Pons (tissue), 1 donor: ENCODE data around the gene LCOR.

Source experiments
- DNase-seq: peaks from one replicate; pipeline ENCODE4 v3.0.0-alpha.2; 2016; ENCODE audit warnings: low spot score

LCOR gene

DNA sequence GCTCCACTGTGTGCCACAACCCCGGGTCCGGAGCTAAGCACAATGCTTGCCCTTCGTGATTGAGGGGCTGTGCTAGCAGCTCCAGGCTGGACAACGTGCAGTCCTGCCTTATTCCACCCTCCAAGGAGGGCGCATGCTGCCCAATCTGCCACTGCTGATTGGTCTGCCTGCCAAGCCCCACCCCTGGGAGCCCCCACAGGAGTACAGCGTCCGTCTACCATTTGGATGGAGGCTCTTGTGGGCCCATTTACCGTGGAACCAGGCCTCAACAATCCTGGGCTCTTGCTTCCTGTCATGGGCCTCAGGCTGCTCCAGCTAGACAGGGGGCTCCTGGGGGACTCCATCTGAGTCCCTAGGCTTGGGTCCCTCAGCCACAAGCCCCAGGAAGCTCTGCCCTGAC lies 180.4 kb downstream of the LCOR start:
- no peak for DNase-seq

DNA sequence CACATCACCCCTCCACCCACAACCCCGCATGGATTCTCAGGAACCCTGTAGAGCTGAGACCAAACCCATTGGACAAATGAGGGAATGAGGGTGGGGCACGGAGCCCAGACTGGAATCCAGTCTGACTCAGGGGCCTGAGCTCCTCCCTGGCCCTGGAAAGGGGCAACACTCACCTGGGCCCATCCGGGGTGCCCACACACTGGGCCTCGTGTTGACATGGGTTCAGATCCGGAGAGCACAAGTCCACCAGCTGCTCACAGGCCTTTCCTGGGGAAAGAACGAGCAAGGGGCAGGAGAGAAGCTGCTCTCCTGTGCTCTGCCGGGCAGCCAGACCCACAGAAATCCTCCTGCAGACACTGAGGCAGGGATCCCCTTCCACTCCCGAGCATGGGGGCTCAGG lies 181.5 kb downstream of the LCOR start:
- no peak for DNase-seq

DNA sequence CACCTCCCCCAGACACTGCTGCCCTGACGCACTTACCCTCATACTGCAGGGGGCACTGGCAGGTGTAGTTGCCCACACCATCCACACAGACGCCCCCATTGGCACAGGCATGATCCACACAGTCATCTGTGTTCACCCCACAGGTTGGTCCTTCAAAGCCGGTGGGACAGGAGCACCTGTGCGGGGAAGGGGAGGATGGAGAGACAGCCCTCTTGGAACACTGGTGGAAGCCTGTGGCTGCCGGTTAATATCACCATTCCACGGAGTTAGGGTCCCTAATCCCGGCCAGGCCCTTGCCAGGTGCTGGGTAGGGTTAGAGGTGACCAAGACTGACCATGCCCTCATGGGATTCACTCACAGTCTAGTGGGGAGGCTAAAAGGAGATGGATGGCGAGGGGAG lies 181.9 kb downstream of the LCOR start:
- DNase-seq: no peak

DNA sequence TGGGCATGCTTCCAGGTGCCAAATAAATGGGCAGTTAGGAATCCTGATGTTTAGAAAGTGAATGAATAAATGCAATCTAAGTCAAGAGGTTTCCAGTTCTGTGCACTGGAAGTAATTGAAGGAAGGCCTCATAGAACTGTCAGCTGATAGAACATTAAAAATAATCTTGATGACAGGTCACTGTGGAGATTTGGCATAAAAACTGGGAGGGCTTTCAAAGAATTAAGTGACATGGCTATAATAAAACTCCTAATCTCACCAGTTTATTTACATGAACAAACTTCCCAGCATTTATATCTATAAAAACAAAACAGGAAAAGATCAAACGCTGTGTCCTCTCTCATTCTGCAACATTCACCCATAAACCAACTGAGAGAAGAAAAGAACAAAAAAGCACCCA lies 183.1 kb downstream of the LCOR start:
- DNase-seq: no peak

DNA sequence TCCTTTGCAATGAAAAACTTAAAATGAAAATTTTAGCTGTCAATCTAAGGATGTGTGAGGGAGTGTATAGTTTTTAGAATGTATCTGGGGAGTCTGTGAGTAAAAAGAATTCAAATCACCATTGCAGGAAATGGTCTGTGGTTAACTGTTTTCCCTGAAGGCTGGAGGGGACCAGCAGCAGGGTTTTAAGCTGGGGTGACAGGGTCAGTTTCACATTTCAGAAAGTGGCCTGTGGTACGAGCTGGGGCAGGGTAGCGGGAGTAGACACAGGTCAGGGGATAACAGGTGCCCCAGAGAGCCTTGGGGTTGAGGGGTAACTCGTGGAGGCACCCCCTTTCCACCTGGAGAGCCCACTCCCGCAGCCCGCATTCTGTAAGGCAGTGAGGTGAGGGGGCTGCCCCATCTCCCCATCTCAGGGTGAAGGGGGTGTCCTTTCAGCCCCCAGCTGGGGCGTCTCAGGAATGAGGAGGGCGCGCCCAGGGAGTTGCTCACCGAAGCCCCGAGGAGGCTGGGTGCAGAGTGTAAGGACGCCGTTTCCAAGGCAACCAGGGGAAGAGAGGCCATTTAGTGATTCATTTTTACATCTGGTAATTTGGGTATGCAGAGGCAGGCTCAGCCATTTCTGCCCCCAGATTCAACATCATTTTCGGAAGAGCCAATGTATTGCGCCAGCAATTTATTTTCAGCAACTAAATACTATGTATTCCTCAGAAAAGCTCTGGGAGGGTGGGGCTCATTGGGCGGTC lies 184.8 kb downstream of the LCOR start:
- no peak for DNase-seq

DNA sequence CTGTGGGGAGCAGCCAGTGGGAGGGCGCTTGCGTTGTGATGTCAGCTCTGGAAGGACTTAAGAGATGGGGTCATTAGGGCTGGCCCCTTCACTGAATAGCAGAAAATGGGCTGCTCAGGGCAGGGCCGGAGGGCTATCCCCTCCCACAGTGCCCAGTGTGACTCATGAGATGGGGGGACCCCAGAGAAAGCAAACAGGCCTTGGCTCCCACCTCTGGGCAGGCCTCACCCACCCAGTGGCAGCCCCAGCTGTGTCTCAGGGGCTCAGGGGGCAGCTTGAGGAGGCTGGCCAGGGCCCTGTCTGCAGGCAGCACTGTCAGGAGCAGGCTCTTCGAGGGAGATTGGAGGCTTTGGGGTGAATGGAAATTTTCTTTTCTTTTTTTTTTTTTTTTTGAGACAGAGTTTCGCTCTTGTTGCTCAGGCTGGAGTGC lies 185.4 kb downstream of the LCOR start:
- DNase-seq: no peak

DNA sequence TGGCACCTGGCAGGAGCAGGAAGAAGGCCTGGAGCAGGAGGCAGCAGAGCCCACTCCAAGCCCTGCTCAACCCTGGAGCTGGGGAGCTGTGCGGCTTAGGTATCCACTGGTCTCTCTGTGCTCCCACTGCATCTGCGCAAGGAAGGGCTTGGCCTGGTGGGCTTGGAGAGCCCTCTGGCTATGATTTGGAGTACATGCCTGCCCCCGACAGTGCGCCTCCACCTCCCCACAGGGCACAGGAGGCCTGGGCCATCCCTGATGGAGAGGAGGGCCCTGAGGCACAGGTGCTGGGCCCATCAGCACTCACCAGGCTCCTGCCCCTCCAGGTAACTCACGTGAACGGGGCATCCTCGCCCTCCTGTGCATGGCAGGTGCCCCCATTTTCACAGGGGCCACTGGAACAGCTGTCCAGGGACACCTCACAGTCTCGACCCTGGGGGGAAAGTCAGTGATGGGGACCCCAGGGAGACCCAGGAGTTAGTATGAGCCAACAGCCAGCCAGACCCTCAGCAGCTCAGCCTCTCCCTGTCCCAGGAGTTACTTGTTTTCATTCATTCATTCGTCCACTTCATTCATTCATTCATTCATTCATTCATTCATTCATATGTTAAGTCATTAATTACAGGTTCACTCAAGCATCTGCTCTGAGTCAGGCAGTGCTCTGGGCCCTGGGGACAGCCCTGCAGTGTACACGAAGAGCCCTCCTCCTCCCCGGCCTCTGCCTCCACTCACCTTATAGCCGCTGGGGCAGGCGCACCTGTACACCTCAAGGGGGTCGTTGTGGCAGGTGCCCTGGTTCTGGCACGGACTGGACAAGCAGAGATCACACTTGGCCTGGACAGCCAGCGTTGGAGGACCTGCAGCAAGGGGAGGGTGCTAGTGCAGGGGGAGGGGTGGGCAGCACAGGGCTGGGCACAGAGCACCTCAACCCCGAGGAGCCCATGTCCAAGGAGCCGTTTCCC lies 186.4 kb downstream of the LCOR start:
- no peak for DNase-seq

DNA sequence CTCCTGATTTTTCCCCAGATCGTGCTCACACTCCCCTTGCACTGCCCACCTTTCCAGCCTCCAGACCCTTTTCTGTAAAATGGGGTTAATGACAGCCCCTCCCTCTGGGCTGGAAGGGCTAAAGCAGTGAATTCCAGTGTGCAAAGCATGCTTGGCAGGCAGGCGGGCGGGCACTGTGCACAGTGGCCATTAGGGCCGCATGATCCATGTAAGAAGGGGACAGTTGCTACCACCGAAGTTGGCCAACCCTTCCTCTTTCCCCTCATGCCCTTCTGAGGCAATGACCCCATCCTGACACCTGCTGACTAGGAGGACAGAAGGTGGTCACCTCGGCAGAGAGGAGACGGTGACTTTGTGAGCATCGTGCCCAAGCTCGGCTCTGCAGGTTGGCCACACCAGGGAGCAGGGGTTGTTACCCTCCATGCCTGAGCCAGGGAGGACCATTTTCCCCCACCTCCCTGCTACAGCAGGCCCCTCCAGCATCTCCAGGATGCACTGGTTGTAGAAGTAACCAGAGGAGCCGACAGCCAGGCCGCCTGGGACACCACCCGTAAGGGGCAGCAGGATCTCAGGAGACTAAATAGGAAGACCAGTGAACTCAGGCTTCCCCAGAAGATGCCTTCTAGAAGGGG lies 187.2 kb downstream of the LCOR start:
- DNase-seq: no peak

DNA sequence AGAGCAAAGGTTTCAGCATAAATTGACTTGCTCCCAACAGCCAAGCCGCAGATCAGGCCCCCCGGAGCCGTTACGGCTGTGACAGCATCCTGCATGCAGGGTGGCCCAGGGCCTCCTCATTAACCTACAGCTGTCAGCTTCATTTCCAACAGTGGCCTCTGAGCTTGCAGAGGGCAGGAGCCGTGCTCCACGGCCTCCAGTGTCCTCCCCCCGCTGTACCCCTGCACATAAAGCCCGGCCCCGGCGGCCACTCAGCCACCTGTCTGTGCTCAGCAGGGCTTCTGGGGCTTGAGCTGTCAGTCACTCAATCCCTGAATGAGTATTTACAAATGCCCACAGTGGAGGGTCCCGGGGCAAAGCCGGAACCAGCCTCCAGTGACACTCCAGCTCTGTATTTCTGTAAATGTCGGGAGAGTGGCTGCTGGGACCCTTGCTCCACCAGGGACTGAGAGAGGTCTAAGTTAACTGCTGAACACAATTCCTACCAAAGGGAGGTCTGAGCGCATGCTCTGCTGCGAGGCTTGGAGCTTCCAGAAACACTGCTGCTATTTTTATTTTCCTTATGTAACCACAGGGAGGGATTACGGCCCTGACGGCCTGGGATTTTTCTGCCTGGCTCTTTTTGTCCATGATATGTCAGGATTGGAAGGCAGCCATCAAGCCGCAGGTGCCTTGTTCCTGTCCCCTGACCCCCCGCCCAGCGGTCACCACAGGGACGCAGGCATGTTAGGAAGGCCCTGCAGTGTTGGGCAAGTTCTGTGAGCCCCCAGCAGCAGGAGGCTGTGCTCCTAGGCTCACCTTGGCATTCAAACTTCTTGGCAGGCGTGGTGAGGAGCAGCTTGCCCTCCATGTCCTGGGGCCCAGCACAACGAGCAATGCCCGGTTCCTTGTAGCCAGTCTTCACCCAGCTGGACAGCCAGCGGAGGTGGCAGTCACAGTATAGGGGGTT lies 188.6 kb downstream of the LCOR start:
- peak; percentile 28 for DNase-seq

DNA sequence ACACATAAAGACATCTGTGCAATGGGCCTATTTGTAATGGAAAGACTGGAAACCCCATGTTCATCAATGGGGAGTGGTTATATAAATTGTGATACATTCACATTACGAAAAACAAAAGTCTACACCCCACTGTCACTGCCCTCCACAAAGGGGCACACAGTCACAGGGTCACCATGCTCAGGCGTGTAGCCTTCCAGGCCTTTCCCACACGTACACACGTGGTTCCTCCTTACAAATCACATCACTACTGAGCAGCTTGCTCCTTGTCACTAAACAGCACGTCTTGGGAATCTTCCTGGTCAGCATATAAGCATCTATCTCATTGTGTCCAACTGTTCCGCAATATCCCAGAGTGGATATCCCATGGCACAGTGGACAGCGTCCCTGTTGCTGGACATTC lies 190.5 kb downstream of the LCOR start:
- no peak for DNase-seq

DNA sequence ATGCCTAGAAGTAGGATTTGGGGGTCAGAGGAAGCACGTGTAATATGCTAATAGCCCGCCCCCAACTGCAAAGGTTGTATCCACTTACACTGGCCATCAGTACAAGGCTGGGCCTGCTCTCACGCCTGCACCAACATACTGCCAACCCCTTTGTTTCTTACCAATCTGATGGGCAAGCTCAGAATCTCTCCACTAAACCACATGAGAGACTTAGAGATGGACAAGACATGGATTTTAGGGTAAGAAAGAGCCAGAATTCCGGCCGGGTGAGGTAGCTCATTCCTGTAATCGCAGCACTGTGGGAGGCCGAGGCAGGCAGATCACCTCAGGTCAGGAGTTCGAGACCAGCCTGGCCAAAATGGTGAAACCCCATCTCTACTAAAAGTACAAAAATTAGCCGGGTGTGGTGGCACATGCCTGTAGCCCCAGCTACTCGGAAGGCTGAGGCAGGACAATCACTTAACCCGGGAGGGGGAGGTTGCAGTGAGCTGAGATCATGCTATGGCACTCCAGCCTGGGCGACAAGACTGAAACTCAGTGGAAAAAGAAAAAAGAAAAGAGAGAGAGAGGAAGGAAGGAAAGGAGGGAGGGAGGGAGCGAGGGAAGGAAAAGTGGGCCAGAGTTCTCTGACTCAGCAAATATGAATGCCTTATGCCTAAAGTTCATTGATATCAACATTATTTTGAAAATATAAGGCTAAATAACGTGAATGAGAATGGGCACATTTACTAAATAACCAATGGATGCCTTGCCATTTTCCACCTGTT lies 191.5 kb downstream of the LCOR start:
- DNase-seq: no peak

DNA sequence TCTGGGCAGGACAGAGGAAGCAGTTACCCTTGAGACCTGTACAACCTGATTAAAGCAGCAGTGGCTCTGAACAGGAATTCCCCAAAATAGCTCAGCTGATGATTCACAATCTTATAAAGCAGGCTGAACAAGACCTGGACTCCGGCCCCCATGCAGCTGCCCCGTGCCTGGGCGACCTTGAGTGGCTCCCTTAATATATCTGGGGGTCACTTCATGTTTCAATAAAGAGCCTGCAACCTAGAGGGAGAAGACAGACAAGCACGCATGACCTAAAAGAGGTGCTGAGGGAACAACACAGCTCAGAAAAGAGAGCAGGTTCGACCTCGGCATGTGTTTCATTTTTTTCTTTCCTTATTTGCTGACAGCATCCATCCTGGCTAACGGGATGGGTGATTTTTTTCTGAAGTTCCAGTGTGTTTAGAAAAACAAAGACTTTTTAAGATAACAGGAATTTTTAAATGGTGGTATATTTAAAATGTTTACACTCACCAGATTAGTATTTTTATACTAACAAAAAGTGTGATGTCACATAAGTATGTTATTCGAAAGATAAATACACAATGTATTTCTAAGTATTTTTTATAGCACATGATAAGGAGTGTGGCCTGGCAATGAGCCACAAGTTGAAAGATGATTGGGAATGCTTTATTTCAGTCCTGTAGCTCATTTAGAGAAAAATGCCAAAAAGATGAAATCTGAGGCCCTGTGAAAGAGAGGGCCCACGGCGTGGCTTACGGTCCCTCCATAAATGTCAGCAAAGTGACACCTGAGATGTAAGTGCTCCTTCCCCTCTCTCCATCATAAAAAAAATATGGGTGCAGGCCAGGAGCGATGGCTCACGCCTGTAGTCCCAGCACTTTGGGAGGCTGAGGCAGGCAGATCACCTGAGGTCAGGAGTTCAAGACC lies 192.3 kb downstream of the LCOR start:
- DNase-seq: no peak

DNA sequence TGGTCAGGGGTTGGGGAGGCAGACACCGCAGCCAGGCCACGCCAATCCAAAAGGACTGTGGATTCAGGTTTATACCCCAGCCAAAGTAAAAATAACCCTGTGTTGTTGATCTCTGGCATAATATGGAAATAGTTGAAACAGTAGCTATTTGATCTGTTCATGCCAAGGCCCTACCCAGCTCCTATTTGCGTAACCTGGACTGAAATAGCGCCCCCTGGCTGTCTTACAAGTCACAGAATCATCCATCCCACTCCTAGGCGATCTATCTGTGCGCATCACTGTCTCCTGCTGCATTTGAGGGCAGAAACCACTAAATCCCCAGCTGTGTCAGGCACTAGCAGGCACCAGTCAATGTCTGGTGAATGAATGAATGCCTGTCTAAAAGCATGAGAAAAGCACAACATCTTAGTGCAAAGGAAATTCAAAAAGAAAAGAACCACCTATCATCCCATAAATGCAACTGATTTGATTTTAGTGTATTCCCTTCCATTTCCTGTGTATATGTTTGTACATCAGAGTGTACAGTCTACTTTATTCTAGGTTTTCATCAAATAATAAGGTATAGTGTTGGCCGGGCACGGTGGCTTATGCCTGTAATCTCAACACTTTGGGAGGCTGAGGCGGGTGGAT lies 193.6 kb downstream of the LCOR start:
- DNase-seq: peak; percentile 86

DNA sequence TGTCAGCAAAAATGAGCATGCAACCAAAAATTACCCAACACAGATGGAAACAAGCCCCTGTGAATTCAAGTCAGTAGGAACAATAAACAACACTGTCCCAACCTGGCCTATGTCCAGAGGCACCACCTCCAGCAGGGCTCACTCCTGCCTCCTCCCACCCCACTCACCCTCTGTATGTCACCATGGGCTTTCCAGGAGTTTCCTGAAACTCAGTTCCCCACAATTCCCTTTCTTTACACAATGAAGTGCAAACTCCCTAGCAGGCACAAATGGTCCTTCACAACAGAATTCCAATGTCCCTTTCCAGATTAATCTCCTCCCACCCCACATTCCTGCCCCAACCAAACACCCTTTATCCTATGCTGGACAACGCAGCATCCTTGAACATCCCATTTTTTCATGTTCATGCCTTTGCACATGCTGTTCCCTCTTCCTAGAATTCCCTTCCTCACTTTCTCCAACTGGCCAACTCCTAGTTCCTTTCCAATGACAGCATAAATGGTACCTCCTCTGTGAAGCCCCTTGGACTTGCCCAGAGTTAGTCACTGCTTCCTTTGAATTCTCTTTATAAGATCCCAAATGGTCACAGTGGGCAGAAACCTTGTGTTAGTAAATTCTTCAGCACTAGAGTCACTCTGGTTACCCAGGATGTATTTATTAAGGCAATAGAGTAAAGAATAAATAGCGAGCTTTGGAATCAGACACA lies 196.2 kb downstream of the LCOR start:
- no peak for DNase-seq

DNA sequence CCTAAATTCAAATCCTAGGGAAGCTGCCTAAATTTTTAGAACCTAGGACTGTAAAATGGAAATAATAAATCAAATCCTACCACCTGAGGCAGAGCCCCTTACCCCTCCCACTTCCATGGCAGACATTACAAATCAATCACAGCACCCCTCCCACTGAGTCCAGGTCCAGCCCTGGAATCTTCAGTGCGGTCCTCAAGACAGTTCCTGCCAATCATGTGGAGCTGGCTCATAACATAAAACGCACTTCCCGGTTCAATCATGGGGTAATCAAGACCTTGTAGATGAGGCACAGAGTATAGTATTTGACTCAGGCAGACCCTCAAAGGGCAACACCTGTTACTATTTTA lies 196.7 kb downstream of the LCOR start:
- no peak for DNase-seq

DNA sequence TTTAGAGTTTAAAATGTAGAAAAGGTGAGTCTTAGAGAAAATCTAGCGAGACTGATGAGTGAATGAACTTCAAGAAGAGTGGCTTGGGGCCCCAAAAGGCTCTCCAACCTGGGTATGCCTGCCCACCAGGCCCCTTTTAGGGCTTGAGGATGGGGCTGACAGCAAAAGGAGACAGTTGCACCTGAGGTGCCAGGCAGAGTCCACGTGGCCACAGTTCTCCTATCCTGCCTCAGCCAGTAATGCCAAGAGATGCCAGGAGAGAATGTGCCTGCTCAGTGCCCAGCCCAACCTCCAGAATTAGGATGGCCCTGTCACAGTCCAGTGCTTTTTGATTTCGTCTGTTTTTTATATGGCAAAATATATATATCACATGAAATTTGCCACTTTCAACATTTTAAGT lies 197.2 kb downstream of the LCOR start:
- no peak for DNase-seq

DNA sequence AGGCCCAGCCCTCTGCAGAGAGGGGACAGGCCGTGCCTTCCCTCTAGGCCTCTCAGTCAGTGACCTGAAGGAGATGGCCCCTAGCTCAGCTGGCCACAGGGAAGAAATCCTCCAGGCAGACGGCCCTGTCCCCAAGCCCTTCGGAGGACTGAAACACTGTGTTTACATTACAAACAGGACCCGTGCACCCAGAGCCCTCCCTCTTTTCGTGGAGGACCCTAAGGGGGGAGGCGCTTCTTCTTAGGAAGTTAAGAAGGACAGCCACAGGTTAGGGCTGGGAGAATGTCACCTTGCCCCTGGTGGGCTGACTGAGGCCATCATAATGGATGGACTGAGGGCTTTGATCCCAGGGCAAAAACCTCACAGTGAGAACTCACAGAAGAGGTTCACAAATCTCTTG lies 198.8 kb downstream of the LCOR start:
- no peak for DNase-seq

DNA sequence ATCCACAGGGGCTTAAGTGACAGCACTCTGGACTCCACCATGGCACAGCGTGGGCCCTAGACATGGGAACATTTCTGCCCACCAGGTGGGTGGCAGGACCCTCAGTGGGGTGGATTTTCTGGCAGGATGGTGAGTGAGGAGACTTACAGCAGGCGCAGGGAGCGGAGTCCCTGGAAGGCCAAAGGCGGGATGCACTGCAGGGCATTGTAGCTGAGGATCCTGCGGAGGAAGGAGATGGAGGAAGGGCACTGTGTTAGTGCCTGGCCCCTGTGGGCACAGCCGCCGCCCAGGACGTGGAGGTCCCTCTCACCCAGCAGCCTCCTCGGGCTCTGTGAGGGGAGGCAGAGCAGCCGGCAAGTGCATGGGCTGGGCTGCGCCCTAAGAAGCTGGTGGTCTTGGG lies 199.4 kb downstream of the LCOR start:
- DNase-seq: no peak

DNA sequence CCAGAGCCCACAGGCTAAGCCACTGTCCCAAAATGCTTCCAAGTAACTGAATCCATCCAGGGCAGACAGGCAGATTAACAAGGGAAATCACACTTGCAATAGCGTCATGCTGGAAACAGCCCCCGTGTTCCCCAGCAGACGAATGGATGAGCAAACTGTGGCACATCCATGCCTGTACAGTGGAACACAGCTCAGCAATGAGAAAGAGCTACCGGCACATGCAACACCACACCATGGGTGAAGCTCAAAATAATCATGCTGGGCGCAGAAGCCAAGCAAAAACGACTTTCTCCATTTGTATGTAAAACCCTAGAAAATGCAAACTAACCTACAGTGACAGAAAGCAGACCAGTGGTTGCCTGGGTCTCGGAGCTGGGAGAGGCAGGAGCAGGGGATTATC lies 200.5 kb downstream of the LCOR start:
- no peak for DNase-seq
